ENCODE results near the gene SH3BP4.

The SH3BP4 gene

GRCh38 chr2:234947556-234947955, 4.3 kb upstream of the SH3BP4 start:
- no peak for DNase-seq (ENCODE audit: low read depth in 2 of 2, low spot score in 1 of 2)

DNA sequence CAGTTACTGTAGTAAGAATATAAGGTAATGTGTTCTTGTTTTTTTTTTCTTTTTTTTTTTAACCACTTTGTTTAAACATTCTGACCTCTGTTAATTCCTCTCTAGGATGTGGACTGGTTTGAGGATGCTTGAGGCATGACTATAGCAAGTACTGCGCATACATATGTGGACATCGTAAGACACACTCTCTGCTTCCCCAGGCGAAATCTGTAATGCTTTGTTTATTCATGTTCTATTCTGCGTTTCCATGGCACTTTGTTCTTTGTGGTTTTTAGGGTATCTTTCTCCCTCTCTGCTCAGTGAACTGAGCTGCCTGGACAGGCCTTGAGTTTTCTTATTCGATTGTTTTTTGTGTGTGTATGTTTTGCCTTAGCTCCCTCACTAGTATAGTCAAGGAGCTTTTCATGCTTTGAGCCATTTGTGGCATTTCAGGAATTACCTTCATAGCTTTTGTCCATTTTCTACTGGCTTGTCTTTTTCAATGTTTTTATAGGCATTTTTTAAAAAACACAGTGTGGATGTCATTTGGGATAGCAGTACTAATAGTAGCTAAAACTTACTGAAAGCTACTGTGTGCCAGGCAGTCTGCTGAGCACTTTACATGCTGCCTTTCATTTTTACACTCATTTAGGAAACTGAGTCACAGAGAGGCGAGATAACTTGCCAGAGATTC, 1.9 kb upstream of the SH3BP4 start:
- no peak for DNase-seq (ENCODE audit: low read depth in 2 of 2, low spot score in 1 of 2)

- no peak for DNase-seq (ENCODE audit: low read depth in 2 of 2, low spot score in 1 of 2)
Measured at GRCh38 chr2:234950435-234950729, 1.4 kb upstream of the SH3BP4 start.

DNA sequence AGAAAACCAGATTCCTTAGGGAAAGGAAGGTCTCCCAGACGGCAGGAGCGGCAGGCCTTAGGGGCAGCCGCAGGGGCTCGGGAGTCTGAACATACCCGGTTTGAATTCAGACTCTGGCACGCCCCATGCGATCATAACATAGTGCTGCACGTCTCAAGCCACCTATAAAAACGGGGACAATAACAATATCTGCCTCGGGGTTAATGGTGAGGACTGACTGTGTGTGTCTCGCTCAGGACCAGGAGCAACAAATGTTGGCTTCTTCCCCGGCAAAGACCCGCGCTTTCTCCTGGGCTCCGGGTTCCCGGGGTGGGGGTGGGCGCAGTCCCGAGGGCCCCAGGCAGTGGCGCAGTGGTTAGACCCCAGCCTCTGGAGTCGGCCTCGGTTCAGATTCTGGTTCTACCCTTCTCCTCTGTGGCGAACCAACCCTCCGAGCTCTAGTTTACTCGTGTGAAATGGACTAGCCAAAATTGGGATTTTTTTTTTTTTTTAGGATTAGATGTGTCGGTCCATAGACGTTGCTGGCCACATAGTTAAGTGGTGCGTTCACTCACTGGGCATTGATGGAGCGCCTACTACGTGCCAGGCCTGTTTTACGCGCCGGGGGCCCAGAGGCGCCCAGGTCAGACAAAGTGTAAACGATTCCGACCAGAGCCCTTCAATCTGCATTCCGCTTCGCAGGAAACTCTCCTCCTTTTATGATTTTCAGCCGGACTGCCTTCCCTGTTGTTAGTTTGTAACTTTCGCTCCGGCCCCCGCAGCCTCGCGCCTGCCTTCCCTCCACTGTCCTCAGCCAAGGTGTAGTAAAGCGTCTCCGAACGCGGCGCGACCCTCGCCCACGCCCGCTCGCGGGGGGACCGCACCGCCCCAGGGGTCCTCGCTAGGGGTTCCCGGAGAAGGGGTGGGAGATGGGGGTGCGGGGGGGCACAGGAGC, 820 bp upstream of the SH3BP4 start:
- no peak for DNase-seq (ENCODE audit: low read depth in 2 of 2, low spot score in 1 of 2)

- DNase-seq (ENCODE audit: low read depth in 2 of 2, low spot score in 1 of 2): no peak
Measured at GRCh38 chr2:234952270-234953115, 676 bp downstream of the SH3BP4 start.

GRCh38 chr2:234953116-234954031, 1.6 kb downstream of the SH3BP4 start:
- no peak for DNase-seq (ENCODE audit: low read depth in 2 of 2, low spot score in 1 of 2)

- DNase-seq (ENCODE audit: low read depth in 2 of 2, low spot score in 1 of 2): no peak
Measured at GRCh38 chr2:234954551-234954992, 2.8 kb downstream of the SH3BP4 start.

DNA sequence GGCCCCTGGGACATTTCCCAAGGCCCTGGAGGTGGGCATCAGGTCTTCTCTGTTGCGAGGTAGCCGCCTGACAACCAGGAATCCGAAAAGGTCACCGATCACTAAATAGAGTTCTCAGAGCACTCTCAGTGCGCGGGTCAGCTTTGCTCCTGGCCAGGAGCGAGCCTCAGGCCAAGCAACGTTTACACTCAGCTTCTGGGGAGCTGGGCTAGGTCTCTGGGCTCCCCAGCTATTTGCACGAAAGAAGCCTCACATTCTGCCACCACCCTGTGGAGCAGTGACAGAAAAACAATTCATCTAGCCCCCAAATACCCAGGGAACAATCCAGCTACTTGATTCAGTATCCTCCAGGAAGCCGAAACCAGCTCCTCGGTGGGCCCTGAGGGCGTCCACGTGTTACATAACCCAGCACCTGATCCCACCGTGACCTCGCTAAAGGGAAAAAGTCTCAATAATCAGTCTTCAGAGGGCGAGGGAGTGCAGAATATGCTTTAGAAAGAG, 3.3 kb downstream of the SH3BP4 start:
- DNase-seq (ENCODE audit: low read depth in 2 of 2, low spot score in 1 of 2): no peak

- no peak for DNase-seq (ENCODE audit: low read depth in 2 of 2, low spot score in 1 of 2)
Measured at GRCh38 chr2:234955971-234956509, 4.2 kb downstream of the SH3BP4 start.

DNA sequence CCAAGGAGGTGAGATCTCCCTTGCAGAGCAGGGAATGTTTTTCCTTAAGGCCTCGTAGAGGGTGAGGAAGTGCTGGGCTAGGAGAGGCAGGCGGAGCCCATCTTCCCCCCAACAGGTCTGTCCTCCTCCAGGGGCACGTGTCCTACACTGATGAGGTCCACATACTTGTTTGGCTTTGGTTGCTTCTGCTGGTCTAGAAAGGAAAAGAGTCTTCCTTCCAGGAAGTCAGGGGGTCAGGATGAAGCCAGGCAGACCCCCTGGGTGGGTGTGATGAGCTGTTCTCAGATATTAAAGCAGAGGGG, 6.0 kb downstream of the SH3BP4 start:
- DNase-seq (ENCODE audit: low read depth in 2 of 2, low spot score in 1 of 2): no peak

DNA sequence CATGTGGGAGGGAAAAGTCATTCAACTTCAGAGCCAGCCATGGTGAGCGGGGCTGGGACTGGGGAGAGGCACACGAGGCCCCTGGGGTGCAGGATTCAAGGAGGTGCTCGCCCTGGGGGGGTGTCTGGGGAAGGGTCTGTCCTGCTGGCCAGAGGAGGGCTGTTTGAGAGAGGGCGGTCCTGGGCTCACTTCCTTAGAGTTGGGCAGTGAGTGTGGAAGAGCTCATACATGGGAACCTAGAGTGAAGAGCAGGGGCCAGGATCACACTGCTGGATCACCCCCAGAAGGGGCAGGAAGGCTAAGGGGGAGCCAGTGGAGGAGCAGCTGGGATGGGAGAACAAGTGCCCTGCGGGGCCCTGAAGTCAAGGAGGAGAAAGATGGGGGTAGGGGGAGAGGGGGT, 6.5 kb downstream of the SH3BP4 start:
- no peak for DNase-seq (ENCODE audit: low read depth in 2 of 2, low spot score in 1 of 2)

DNA sequence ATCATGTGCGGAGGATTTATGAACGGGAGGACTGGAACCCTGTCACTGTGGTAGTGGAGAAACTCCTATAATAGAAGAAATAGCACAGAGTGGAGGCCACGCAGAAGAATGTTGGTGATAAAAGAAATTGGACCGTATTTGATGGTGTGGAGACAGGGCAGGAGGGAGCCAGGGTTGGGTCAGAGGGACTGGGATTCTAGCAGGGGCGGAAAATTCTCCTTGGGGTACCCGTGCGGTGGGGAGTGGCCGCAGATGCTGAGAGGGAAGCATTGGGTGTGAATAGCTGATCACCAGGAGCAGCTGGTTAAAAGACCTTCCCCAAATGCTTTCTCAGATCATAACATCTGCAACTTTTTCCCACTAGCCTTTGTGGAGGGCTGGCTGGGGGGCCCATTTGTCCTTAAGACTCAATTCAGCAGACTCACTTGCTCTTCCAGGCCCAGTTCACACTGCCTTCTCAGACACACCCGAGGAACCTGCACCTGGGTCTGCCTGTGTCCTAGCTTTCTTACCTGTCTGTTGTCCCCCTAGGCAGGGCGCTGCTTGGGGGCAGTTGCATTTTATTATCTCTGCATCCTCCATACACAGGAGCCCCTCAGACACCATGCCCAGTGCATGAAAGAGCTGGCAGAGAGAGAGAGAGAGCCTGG, 7.1 kb downstream of the SH3BP4 start:
- no peak for DNase-seq (ENCODE audit: low read depth in 2 of 2, low spot score in 1 of 2)

- no peak for DNase-seq (ENCODE audit: low read depth in 2 of 2, low spot score in 1 of 2)
Measured at GRCh38 chr2:234960175-234961088, 8.6 kb downstream of the SH3BP4 start.

DNA sequence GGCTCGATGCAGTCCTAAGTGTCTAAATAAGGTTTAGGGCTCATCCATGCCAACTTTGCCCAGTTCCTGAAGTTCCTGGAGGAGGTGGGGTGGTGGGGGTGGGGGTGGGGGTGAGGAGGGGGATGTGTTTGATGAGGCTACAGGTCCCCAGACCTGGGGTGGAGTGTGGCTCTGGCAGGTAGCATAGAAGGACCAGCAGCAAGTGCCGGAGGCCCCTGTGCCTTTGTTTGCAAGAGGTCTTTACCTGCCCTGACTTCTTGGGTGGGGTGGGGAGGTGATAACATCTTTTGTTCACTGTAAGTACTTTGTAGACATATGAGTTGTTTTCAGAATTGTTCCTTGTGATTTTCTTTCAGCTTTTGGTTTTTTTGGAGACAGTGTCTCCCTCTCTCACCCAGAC, 10.0 kb downstream of the SH3BP4 start:
- DNase-seq (ENCODE audit: low read depth in 2 of 2, low spot score in 1 of 2): no peak

DNA sequence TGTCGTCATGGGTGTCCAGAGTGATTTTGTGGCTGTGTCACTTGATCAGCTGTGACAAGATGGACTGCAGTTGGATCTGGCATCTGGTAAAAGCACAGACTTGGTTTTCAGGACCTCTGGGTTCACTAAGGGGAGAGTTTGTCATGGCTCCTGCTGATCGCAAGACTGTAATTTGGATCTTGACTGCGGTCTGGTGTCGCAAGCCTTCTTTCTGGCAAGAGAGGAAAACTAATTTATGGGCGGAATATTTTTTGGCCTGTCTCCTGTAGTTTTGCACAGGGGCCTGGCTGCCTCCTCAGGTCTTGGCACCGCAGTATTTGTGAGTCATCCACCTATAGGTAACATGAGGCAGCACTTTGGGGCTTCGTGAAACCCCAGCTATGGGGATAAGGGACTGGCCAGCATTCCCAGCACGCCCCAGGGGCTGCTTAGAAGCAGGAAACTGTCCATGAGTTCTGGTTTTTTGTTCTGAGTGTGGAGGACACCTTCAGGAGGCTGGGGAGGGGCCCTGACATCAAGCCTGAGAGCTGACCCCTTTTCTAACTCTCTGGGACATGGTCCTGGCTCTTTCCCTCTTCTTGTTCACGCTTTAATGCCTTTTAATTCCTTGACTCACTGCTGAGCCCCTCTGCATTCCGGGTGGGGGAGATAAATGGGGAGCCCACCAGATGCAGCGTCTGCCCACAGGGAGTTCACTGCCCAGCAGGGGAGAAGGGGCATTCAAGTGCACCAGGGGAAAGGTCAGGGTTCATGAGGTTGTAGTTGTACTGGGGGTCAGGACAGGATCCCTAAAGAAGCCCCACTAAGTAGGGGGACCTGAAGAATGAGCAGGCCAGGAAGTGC, 12.2 kb downstream of the SH3BP4 start:
- no peak for DNase-seq (ENCODE audit: low read depth in 2 of 2, low spot score in 1 of 2)

GRCh38 chr2:234964631-234965461, 13.0 kb downstream of the SH3BP4 start:
- DNase-seq (ENCODE audit: low read depth in 2 of 2, low spot score in 1 of 2): no peak

GRCh38 chr2:234966340-234966739, 14.5 kb downstream of the SH3BP4 start:
- no peak for DNase-seq (ENCODE audit: low read depth in 2 of 2, low spot score in 1 of 2)
